Heart right ventricle (tissue), 16 donors: ENCODE data around the gene KCMF1. TPM values are rescaled to one million over a fixed set of nuclear protein-coding genes. Genes with fewer than 3 reads are reported as not detected.

Source experiments
- ATAC-seq, 8 donors: fragments of 200-7000 bp; cut with Tn5 transposase; one replicate each; pipeline ENCODE4 v1.9.1; 2020; ENCODE audit warnings: mild to moderate bottlenecking in 8 of 8, moderate library complexity in 8 of 8, moderate number of reproducible peaks in 1 of 8
- DNase-seq, 2 donors: peaks; one replicate each; pipeline ENCODE4 v3.0.0-alpha.2; 2020
- H3K27ac ChIP-seq, 10 donors: fragments of 200-600 bp; sonication (generic) in 2 of 10; one replicate each; pipeline versions ENCODE4 v1.5.0 to v1.8.0; 2020 to 2022; ENCODE audit warnings: mild to moderate bottlenecking in 3 of 10
- H3K27me3 ChIP-seq, 7 donors: fragments of 200-600 bp; one replicate each; pipeline ENCODE4 v1.8.0; 2021 to 2022; ENCODE audit warnings: mild to moderate bottlenecking in 2 of 7
- H3K36me3 ChIP-seq, 9 donors: fragments of 200-600 bp; sonication (generic) in 1 of 9; one replicate each; pipeline versions ENCODE4 v1.5.0 to v1.8.0; 2020 to 2022; ENCODE audit warnings: mild to moderate bottlenecking in 2 of 9
- H3K4me1 ChIP-seq, 9 donors: fragments of 200-600 bp; sonication (generic) in 1 of 9; one replicate each; pipeline versions ENCODE4 v1.5.0 to v1.8.0; 2020 to 2022; ENCODE audit warnings: mild to moderate bottlenecking in 4 of 9
- H3K4me3 ChIP-seq, 10 donors: fragments of 200-600 bp; sonication (generic) in 2 of 10; one replicate each; pipeline versions ENCODE4 v1.5.0 to v1.8.0; 2020 to 2022; ENCODE audit warnings: mild to moderate bottlenecking in 7 of 10, moderate library complexity in 2 of 10
- H3K9me3 ChIP-seq, 11 donors: fragments of 200-600 bp in 10 of 11; sonication (generic) in 2 of 11; one replicate each; pipeline versions ENCODE4 v1.5.0 to v1.8.0; 2013 to 2022; ENCODE audit warnings: mild to moderate bottlenecking in 2 of 11, control low read depth in 1 of 11, moderate library complexity in 1 of 11
- WGBS, 2 donors: extraction: QIAGEN DNeasy Blood & Tissue Kit; methylation state at CpG; one replicate each; pipeline ENCODE4 v1.1.7; 2013; ENCODE audit warnings: inconsistent platforms in 1 of 2; 5-methylcytosine and 5-hydroxymethylcytosine counted together
- intact Hi-C, 10 donors: fragments of 100-400 bp; cut with DNase I; formaldehyde crosslinking; loops; one replicate each; pipeline versions ENCODE4 v1.11.1 to v1.14.2; 2022
- polyA plus RNA-seq, 2 donors: library from polyadenylated mRNA; stranded (reverse); fragments of 200-250 nt; gene quantifications; one replicate each; pipeline ENCODE4 v1.2.3, GENCODE V29; 2013
- total RNA-seq, 10 donors: library from RNA; stranded (reverse); fragmentation: NEBNext Ultra II Directional in 3 of 10; extraction: Animal tissue kit (Norgen Biotek cat#: 25700) in 3 of 10; gene quantifications; one replicate each; pipeline versions ENCODE4 v1.2.1 to v1.2.4, GENCODE V29; 2021 to 2023
- TF ChIP-seq, protein P1 (sequence below), 9 donors: fragments of 200-600 bp; sonication (generic) in 2 of 9; IDR thresholded peaks; one replicate each; pipeline versions ENCODE4 v1.5.0 to v1.8.0; 2021 to 2022; ENCODE audit warnings: antibody characterized with exemption in 9 of 9, mild to moderate bottlenecking in 5 of 9, moderate library complexity in 1 of 9
- donor health status: Arrhythmogenic right ventricular cardiomyopathy.
- donor health status: ischemic (EF 13 %, LVEDD 7.1; RV severe dilation, severe dysfunction).
- donor health status: healthy with polysubstance abuse.
- donor health status: DM: no; HTN: yes; CAD: no.
- donor health status: DM: no; HTN: no; CAD: no.
- donor health status: ischemic (EF 25% LVEDD 6.9; RV normal size, moderate dysfunction).
- donor health status: ischemic (EF 25% LVEDD 5.7; RV mildly dilated, moderate dysfunction).
- donor health status: healthy.
- donor health status: DM: yes; HTN: yes; CAD: no.
- donor health status: Ischemic cardiomyopathy.
- donor health status: ischemic (EF 35%, LVEDD 5.7; RV mildly dilated, moderate dysfunction).
- donor health status: nonischemic (EF 11% LVEDD 7.7; RV severe dilation, severe dysfunction).
- donor health status: DM: yes; HTN: yes; CAD: no.
- donor health status: PGD.
- donor health status: ischemic (EF 29% LVEDD 5.4; RV normal size, mild dysfunction).
- donor health status: nonischemic (EF 23%, LVEDD 6.1; RV moderate dilation, normal function).

Gene KCMF1
- total and polyA plus RNA-seq, 12 donors: 6.9 to 89.5 (median 79.8) TPM

DNA sequence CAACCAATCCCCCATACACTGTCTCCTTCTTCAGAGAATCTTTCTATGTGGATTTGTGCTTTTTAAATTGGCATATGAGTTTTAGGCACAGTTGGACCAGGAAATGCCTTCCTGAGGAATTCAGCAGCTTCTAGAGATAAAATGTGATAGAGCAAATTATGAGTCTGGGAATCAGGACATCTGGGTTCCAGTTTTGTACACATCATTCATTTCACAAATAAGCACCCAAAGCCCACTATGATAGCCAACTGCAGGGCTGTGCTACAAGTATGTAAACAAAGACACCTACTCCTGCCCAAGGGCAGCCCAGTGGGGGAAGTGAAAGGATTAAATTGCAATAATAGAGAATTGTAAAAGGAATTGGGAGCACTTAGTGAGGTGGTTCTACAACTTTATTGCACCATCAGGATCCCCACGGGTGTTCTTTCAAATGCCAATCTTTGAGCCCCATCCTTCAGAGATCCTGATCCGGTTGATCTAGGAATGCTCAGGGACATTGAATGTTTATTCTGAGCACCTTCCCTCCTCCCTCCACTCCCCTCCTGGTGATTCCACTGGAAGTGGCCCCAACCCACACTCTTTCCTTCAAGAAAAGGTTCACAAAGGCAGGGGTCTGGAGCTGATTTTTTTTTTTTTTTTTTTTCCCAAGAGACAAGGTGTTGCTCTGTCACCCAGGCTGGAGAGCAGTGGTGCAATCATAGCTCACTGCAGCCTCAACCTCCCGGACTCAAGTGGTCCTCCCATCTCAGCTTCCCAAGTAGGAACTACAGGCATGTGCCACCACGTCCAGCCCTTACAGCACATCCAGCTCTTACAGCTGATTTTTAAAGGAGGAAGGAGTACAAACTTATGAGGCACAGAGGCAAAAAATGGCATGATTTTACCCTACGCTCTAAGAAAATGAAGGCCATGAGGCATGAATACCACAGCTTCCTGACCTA is 11.1 kb upstream of the KCMF1 start:
- intact Hi-C loops: no loop called here
- ATAC-seq (no peak), DNase-seq (no peak)
- Histone ChIP-seq H3K4me3 (no peak overlapping the region), H3K27ac (no peak overlapping the region), H3K4me1 (peaks cover 0 to 30% (median 4%) of the 10 kb centered on the region in 9 donors), H3K36me3 (peaks cover 0 to 19% (median 0%) of the 10 kb centered on the region in 9 donors), H3K9me3 (no peaks in the 10 kb centered on the region), H3K27me3 (no peaks in the 10 kb centered on the region)
- TF ChIP-seq, protein P1, sequence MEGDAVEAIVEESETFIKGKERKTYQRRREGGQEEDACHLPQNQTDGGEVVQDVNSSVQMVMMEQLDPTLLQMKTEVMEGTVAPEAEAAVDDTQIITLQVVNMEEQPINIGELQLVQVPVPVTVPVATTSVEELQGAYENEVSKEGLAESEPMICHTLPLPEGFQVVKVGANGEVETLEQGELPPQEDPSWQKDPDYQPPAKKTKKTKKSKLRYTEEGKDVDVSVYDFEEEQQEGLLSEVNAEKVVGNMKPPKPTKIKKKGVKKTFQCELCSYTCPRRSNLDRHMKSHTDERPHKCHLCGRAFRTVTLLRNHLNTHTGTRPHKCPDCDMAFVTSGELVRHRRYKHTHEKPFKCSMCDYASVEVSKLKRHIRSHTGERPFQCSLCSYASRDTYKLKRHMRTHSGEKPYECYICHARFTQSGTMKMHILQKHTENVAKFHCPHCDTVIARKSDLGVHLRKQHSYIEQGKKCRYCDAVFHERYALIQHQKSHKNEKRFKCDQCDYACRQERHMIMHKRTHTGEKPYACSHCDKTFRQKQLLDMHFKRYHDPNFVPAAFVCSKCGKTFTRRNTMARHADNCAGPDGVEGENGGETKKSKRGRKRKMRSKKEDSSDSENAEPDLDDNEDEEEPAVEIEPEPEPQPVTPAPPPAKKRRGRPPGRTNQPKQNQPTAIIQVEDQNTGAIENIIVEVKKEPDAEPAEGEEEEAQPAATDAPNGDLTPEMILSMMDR (IDR thresholded peaks at IDR 0.05): no peak
- WGBS, 2 donors: 62 to 69% methylated on average over 5 of the region's 5 CpGs

DNA sequence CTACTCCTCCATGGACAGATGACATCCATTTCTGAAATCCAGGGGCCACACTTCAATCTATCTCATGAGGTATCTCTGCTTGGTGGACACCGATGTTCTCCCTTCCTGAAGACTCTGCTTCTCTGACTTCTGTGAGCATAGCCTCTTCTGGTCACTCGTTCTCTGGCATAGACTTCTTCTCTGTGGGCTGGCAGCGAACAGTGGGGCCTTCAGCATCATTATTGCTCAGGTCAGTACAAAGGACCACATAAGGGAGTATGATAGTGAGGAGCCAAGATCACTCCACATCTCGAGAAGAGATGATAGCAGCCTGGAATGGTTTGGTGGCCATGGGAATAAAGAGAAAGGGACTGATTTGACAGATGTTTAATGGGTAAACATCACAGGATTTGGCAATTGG is 8.0 kb upstream of the KCMF1 start:
- Histone ChIP-seq H3K27me3 (no peaks in the 10 kb centered on the region), H3K27ac (no peak overlapping the region), H3K36me3 (peaks cover 0 to 39% (median 0%) of the 10 kb centered on the region in 9 donors), H3K4me1 (peaks cover 0 to 42% (median 2%) of the 10 kb centered on the region in 9 donors), H3K4me3 (no peak overlapping the region), H3K9me3 (no peaks in the 10 kb centered on the region)
- WGBS, 2 donors: 93 to 94% methylated on average over 4 of the region's 4 CpGs
- intact Hi-C loops: no loop called here
- DNase-seq: no peak
- TF ChIP-seq, protein P1 (IDR thresholded peaks at IDR 0.05): no peak
- no peak for ATAC-seq

DNA sequence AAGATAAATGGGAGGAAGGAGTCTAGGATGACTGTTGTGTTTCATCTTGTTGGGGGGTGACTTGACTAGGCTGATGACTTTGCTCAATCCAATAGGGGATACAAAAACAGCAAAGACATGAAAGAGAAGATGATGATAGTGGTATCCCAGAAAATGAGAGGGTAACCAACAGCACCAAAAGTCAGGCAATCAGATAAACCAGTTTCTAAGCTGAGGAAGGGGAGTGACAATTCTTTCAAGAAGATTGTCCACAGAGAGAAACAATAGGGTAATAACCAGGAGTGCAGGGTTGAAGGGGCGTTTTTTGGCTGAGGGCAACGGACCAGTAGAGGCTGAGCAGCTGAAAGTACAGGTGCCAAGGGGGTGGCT is 7.7 kb upstream of the KCMF1 start:
- intact Hi-C loops: no loop called here
- DNase-seq (no peak), ATAC-seq (no peak)
- Histone ChIP-seq H3K4me1 (peaks cover 0 to 43% (median 1%) of the 10 kb centered on the region in 9 donors), H3K9me3 (no peaks in the 10 kb centered on the region), H3K4me3 (no peak overlapping the region), H3K27ac (no peak overlapping the region), H3K27me3 (no peaks in the 10 kb centered on the region), H3K36me3 (peaks cover 0 to 39% (median 0%) of the 10 kb centered on the region in 9 donors)
- TF ChIP-seq, protein P1 (IDR thresholded peaks at IDR 0.05): no peak
- 85 to 95% methylated on average over 2 of the region's 2 CpGs for WGBS, 2 donors

DNA sequence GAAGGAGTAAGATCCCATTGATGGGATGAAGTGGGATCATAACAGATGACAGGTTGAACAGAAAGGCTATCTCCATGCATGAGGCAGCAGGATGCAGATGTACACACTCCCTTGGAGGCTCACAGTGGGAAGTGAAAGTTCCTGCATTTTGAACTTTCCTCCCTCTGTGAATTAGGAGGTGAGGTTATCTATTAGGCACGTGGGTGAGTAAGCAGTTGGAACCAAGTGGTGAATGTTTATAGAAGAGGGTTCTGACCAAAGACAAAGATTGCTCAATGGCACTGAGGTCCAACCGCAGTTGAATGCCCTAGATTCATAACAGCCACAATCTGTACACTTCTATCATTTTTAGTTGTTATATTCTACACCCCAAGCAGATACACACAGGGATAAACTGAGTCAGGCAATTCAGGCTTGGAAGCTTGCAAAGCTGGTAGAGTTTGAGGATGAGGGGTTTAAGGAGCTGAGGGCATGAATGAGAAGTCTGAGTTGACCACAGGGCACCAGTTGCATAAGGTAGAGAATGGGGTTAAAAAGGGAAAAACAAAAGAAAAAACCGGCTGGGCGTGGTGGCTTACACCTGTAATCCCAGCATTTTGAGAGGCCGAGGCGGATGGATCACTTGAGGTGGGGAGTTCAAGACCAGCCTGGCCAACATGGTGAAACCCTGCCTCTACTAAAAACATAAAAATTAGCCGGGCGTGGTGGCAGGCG is 7.1 kb upstream of the KCMF1 start:
- TF ChIP-seq, protein P1 (IDR thresholded peaks at IDR 0.05): no peak
- 88 to 89% methylated on average over 9 of the region's 9 CpGs for WGBS, 2 donors
- no peaks in the 10 kb centered on the region for H3K9me3 ChIP-seq
- H3K4me1 ChIP-seq: peaks cover 0 to 48% (median 7%) of the 10 kb centered on the region in 9 donors
- intact Hi-C loops: no loop called here
- H3K4me3 ChIP-seq: no peak overlapping the region
- no peak overlapping the region for H3K27ac ChIP-seq
- H3K27me3 ChIP-seq: no peaks in the 10 kb centered on the region
- H3K36me3 ChIP-seq: peaks cover 0 to 39% (median 0%) of the 10 kb centered on the region in 9 donors
- no peak for DNase-seq
- peak in 1 of 8 donors; percentile 45 for ATAC-seq
